ENCODE data around the gene LACC1. TPM values are rescaled to one million over a fixed set of nuclear protein-coding genes. Genes with fewer than 3 reads are reported as not detected.

Gene LACC1
- total and polyA plus RNA-seq, 2 of the 13 experiments (the other 11 are each of a cell fraction or from before 2014, with no cell fraction given), result 0.92 to 1.7 TPM

DNA sequence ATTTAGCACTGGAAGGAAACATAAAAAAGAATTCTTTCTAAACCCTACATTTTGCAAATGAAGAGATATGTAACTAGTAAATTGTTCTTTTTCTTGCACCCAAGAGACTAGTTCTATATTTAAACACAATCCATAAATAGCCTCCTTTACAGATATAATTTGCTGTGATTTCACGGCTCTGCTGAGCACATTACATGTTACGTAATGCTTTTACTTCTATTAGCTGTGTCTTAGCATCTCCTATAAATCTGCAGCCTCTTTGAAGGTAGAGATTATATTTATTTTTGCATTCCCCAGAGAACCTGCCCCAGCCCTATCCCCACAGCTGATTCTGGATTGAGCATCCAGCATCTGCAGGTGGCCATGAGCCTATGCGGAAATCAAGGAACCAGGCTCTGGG, 32.2 kb downstream of the LACC1 start:
- ChIA-PET POLR2A (no interaction called here), CTCF (ENCODE audit: low intra/inter-chr PET ratio, low total read pairs) (no interaction called here)
- in situ Hi-C loops (cut with HindIII; ENCODE audit: extremely low pct_ligation_motif_present, low pct_unique_long_range_greater_than_20kb) (loop anchor here (25.0 kb wide), 1 partner anchor 1050 kb away; no protein-coding TSS in a partner anchor), intact Hi-C loops (cut with micrococcal nuclease; ENCODE audit: unreplicated experiment) (no loop called here)
- ATAC-seq (no peak), DNase-seq (ENCODE audit: low spot score) (no peak), FAIRE-seq (no peak)
- H4K20me1 ChIP-seq (ENCODE audit: insufficient read depth, low read length), result no peaks in the 10 kb centered on the region
- H3K4me2 ChIP-seq (ENCODE audit: low read depth, low read length), result no peak overlapping the region
- no peak overlapping the region for H3K9ac ChIP-seq (ENCODE audit: insufficient read depth, low read depth, low read length)
- no peaks in the 10 kb centered on the region for H3K27me3 ChIP-seq (ENCODE audit: control insufficient read depth in 1 of 2, insufficient read depth in 2 of 2, low read length in 2 of 2)
- H3K36me3 ChIP-seq (replicated peaks in 1 of 2; ENCODE audit: control insufficient read depth in 1 of 2, insufficient read depth in 2 of 2, low read length in 2 of 2), result no peaks in the 10 kb centered on the region
- no TSS peak for BruUV-seq (replicated peaks)
- no peak overlapping the region for H3K4me3 ChIP-seq (replicated peaks in 1 of 3; ENCODE audit: insufficient read depth in 1 of 3, low read depth in 2 of 3, low read length in 3 of 3)
- H3K4me1 ChIP-seq (ENCODE audit: insufficient read depth, low read length), result no peaks in the 10 kb centered on the region
- no peaks in the 10 kb centered on the region for H3K9me3 ChIP-seq (ENCODE audit: low read length)
- H3K79me2 ChIP-seq (ENCODE audit: insufficient read depth, low read length), result no peaks in the 10 kb centered on the region
- WGBS (ENCODE audit: low lambda C conversion rate), result 58% methylated on average over 3 of the region's 3 CpGs
- H2AFZ ChIP-seq (ENCODE audit: low read length), result no peak overlapping the region
- no peak overlapping the region for H3K27ac ChIP-seq (ENCODE audit: extremely low read length, insufficient read depth, low read length)
- TF ChIP-seq ERF (CRISPR knock-in tag; IDR thresholded peaks at IDR 0.05), result no peak
- no peak for TF ChIP-seq REXO4 (CRISPR knock-in tag; IDR thresholded peaks at IDR 0.05; ENCODE audit: borderline replicate concordance)
- TF ChIP-seq ZNF460 (CRISPR knock-in tag; IDR thresholded peaks at IDR 0.05; ENCODE audit: borderline replicate concordance), result no peak
- TF ChIP-seq ZIK1 (CRISPR knock-in tag; IDR thresholded peaks at IDR 0.05; ENCODE audit: borderline replicate concordance, low read depth), result no peak
- TF ChIP-seq RFX5 (IDR thresholded peaks at IDR 0.05; ENCODE audit: low read depth, low read length), result no peak
- TF ChIP-seq, protein P1, sequence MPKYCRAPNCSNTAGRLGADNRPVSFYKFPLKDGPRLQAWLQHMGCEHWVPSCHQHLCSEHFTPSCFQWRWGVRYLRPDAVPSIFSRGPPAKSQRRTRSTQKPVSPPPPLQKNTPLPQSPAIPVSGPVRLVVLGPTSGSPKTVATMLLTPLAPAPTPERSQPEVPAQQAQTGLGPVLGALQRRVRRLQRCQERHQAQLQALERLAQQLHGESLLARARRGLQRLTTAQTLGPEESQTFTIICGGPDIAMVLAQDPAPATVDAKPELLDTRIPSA (CRISPR knock-in tag; IDR thresholded peaks at IDR 0.05; ENCODE audit: borderline replicate concordance), result no peak

DNA sequence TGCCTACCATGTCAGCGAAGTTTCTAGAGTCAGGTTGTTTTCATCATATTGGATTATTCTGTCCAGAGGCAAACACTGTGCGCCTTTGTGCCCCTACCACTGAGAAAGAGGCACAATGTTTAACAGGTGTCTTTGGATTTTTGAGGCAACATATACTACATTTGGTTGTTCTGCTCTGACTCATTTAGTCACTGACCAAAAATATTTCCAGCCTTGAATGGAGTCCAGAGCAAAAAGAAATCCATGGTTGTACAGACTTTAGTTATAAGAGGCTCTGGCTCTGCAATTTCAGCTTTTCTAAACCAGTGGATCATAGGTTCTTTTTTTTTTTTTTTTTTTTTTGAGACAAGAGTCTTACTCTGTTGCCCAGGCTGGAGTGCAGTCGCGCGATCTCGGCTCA, 35.7 kb downstream of the LACC1 start:
- Histone ChIP-seq H4K20me1 (ENCODE audit: insufficient read depth, low read length) (no peaks in the 10 kb centered on the region), H3K27me3 (ENCODE audit: control insufficient read depth in 1 of 2, insufficient read depth in 2 of 2, low read length in 2 of 2) (no peaks in the 10 kb centered on the region), H3K4me2 (ENCODE audit: low read depth, low read length) (no peak overlapping the region), H3K9ac (ENCODE audit: insufficient read depth, low read depth, low read length) (no peak overlapping the region), H3K9me3 (ENCODE audit: low read length) (no peaks in the 10 kb centered on the region), H3K36me3 (replicated peaks in 1 of 2; ENCODE audit: control insufficient read depth in 1 of 2, insufficient read depth in 2 of 2, low read length in 2 of 2) (no peaks in the 10 kb centered on the region), H3K27ac (ENCODE audit: extremely low read length, insufficient read depth, low read length) (no peak overlapping the region), H3K4me3 (replicated peaks in 1 of 3; ENCODE audit: insufficient read depth in 1 of 3, low read depth in 2 of 3, low read length in 3 of 3) (no peak overlapping the region), H3K79me2 (ENCODE audit: insufficient read depth, low read length) (no peaks in the 10 kb centered on the region), H3K4me1 (ENCODE audit: insufficient read depth, low read length) (no peaks in the 10 kb centered on the region), H2AFZ (ENCODE audit: low read length) (no peak overlapping the region)
- CTCF ChIA-PET (ENCODE audit: low intra/inter-chr PET ratio, low total read pairs), result no interaction called here
- in situ Hi-C loops (cut with HindIII; ENCODE audit: extremely low pct_ligation_motif_present, low pct_unique_long_range_greater_than_20kb), result loop anchor here (25.0 kb wide), 1 partner anchor 1047 kb away; no protein-coding TSS in a partner anchor
- no peak for FAIRE-seq
- 60% methylated on average over 6 of the region's 6 CpGs for WGBS (ENCODE audit: low lambda C conversion rate)
- BruUV-seq (replicated peaks), result no TSS peak
- POLR2A ChIA-PET, result no interaction called here
- TF ChIP-seq PCBP1 (IDR thresholded peaks at IDR 0.05; ENCODE audit: borderline replicate concordance, low read depth, low read length), result no peak
- no peak for TF ChIP-seq HOXA3 (CRISPR knock-in tag; IDR thresholded peaks at IDR 0.05)
- no peak for TF ChIP-seq MXD4 (CRISPR knock-in tag; IDR thresholded peaks at IDR 0.05)
- no peak for TF ChIP-seq ZNF530 (CRISPR knock-in tag; IDR thresholded peaks at IDR 0.05; ENCODE audit: low read depth)
- no peak for TF ChIP-seq TBX2 (CRISPR knock-in tag; IDR thresholded peaks at IDR 0.05; ENCODE audit: borderline replicate concordance)
- DNase-seq (ENCODE audit: low spot score), result no peak
- intact Hi-C loops (cut with micrococcal nuclease; ENCODE audit: unreplicated experiment), result no loop called here
- ATAC-seq, result no peak

Measured in HepG2 (cell line).